Kidney (tissue), 14 donors: ENCODE results near the gene DNAAF5. TPM values are rescaled to one million over a fixed set of nuclear protein-coding genes. Genes with fewer than 3 reads are reported as not detected.
A peak's percentile ranks its signal among the peaks of the same experiment; 100 is the strongest.

Experiments used
- DNase-seq, 5 donors: peaks; one replicate each; pipeline ENCODE4 v3.0.0-alpha.2; 2013 to 2020
- FAIRE-seq: peaks from 2 replicates; lab custom pipeline; 2012; peaks lifted over from hg19 to GRCh38; lab: Jason Lieb, UNC
- H3K27ac ChIP-seq, 2 donors: one replicate each; pipeline ENCODE4 v1.7.0; 2013; ENCODE audit warnings: low read depth in 2 of 2, low read length in 2 of 2, inconsistent platforms in 1 of 2
- H3K27me3 ChIP-seq: one replicate; pipeline ENCODE4 v1.7.1; 2013; ENCODE audit warnings: low read length, inconsistent platforms; ENCODE audit not compliant: control insufficient read depth, insufficient read depth
- H3K36me3 ChIP-seq, 3 donors: one replicate each; pipeline versions ENCODE4 v1.7.0 to v1.7.1; 2013; ENCODE audit warnings: low read length in 3 of 3, control low read depth in 1 of 3, inconsistent platforms in 1 of 3; ENCODE audit not compliant: insufficient read depth in 3 of 3, control insufficient read depth in 2 of 3
- H3K4me1 ChIP-seq, 3 donors: one replicate each; pipeline versions ENCODE4 v1.7.0 to v1.7.1; 2013; ENCODE audit warnings: low read length in 3 of 3, inconsistent platforms in 1 of 3, low read depth in 1 of 3; ENCODE audit not compliant: control insufficient read depth in 2 of 3, insufficient read depth in 2 of 3
- H3K4me3 ChIP-seq, 3 donors: one replicate each; pipeline versions ENCODE4 v1.7.0 to v1.8.1; 2013; ENCODE audit warnings: low read length in 3 of 3, control low read depth in 1 of 3, inconsistent platforms in 1 of 3
- H3K9ac ChIP-seq, 3 donors: one replicate each; pipeline versions ENCODE4 v1.7.0 to v1.7.1; 2013; ENCODE audit warnings: low read length in 3 of 3, control low read depth in 1 of 3, inconsistent platforms in 1 of 3
- H3K9me3 ChIP-seq, 3 donors: one replicate each; pipeline versions ENCODE4 v1.7.0 to v1.7.1; 2013; ENCODE audit warnings: low read length in 3 of 3, control low read depth in 1 of 3, inconsistent platforms in 1 of 3; ENCODE audit not compliant: control insufficient read depth in 2 of 3, insufficient read depth in 1 of 3
- intact Hi-C: fragments of 100-400 bp; cut with DNase I; formaldehyde crosslinking; loops from one replicate; pipeline ENCODE4 v1.11.1; 2022
- polyA plus RNA-seq: library from polyadenylated mRNA; stranded (reverse); fragments of 350-450 nt; fragmentation: Illumina TruSeq; extraction: RNeasy Lipid Tissue Mini Kit (QIAGEN cat#74804); gene quantifications from one replicate; pipeline ENCODE4 v1.2.3, GENCODE V29; 2014; ENCODE audit warnings: low read depth, low replicate concordance; ENCODE audit not compliant: insufficient read depth
- total RNA-seq: library from RNA; stranded (reverse); fragmentation: NEBNext Ultra II Directional; extraction: Animal tissue kit (Norgen Biotek cat#: 25700); gene quantifications from one replicate; pipeline ENCODE4 v1.2.1, GENCODE V29; 2021
- TF ChIP-seq, protein P1 (sequence below): IDR thresholded peaks from 3 replicates; pipeline ENCODE4 v1.5.1; 2012; ENCODE audit warnings: mild to moderate bottlenecking, moderate library complexity, borderline replicate concordance; ENCODE audit not compliant: insufficient read depth; ENCODE audit errors: extremely low read depth
- donor health status: control.
- donor health status: control.
- donor health status: control.
- donor health status: control.
- donor health status: control.
- donor health status: DM: yes; HTN: yes; CAD: no.
- donor health status: Normal renal cell carcinoma (clear cell type).

The DNAAF5 gene
- total and polyA plus RNA-seq, 2 donors from 2014 or later: 11.6 to 29.7 TPM

DNA sequence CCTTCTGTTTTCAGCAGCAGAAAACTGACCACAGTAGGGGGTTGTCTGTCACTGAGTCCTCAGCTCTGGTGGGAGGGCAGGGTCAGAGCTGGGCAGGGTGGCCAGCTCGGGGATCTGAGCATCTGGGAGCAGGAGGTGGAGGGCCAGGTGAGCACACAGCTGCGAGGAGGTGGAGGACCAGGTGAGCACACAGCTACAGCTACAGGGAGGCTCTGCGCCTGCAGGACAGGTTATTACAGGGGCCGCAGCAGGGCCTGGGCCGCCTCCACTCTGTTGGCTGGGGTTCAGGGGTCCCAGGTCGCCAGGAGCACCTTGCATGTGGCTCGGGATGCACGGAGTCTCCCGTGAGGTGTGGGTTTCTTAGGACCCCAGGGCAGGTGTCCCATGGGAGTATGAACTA is 53.0 kb downstream of the DNAAF5 start:
- intact Hi-C loops: no loop called here
- DNase-seq: peak in 1 of 5 donors; percentile 69
- Histone ChIP-seq H3K27me3 (no peaks in the 10 kb centered on the region), H3K9ac (no peak overlapping the region), H3K27ac (no peak overlapping the region), H3K4me3 (no peak overlapping the region), H3K4me1 (no peaks in the 10 kb centered on the region), H3K9me3 (no peaks in the 10 kb centered on the region), H3K36me3 (peaks cover 2 to 22% (median 12%) of the 10 kb centered on the region in 3 donors)
- TF ChIP-seq, protein P1, sequence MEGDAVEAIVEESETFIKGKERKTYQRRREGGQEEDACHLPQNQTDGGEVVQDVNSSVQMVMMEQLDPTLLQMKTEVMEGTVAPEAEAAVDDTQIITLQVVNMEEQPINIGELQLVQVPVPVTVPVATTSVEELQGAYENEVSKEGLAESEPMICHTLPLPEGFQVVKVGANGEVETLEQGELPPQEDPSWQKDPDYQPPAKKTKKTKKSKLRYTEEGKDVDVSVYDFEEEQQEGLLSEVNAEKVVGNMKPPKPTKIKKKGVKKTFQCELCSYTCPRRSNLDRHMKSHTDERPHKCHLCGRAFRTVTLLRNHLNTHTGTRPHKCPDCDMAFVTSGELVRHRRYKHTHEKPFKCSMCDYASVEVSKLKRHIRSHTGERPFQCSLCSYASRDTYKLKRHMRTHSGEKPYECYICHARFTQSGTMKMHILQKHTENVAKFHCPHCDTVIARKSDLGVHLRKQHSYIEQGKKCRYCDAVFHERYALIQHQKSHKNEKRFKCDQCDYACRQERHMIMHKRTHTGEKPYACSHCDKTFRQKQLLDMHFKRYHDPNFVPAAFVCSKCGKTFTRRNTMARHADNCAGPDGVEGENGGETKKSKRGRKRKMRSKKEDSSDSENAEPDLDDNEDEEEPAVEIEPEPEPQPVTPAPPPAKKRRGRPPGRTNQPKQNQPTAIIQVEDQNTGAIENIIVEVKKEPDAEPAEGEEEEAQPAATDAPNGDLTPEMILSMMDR: no peak
- no peak for FAIRE-seq

DNA sequence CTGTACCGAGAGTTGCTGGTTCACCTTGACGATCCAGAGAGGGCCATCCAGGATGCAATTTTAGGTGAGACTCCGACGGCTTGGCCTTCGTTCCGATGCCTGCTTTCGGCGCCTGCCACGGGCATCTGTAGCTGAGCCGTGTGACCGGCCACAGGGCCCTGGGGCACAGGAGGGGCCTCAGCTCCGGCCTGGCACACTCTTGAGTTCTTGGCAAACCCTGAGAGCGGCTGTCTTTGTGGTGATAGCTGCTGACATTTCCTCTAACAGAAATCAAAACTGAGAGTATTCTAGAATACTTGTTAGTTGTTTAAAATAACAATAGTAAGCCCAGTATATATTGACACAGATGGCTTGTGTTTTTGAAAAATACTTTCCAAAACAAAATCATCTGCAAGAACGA is 53.6 kb downstream of the DNAAF5 start:
- DNase-seq: peak in 1 of 5 donors; percentile 80
- Histone ChIP-seq H3K9me3 (no peaks in the 10 kb centered on the region), H3K9ac (no peak overlapping the region), H3K27ac (no peak overlapping the region), H3K27me3 (no peaks in the 10 kb centered on the region), H3K4me1 (no peaks in the 10 kb centered on the region), H3K4me3 (no peak overlapping the region), H3K36me3 (peaks cover 4 to 19% (median 14%) of the 10 kb centered on the region in 3 donors)
- intact Hi-C loops: loop anchor here (10.0 kb wide), 1 partner anchor 95 kb away; the partner anchor contains the start of gene GET4
- TF ChIP-seq, protein P1: no peak
- FAIRE-seq: no peak

DNA sequence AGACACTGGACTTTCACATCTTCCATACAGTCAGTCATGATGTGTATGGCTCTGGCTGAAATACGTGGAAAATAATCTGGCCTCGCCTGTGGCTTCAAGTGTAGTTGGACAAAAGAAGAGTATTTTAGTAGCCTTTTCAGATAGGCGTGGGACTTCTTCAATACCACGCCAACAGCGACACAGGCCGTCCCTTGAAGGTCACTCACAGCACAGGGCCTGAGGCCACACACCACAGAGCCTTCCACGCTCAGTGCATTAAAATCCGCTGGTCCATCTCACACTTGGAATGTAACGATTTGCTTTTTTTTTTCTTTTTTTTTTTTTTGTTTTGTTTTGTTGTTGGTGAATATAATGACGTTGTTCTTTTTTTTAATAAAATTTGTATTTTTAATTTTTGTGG is 54.0 kb downstream of the DNAAF5 start:
- no peaks in the 10 kb centered on the region for H3K9me3 ChIP-seq
- TF ChIP-seq, protein P1: no peak
- no peak overlapping the region for H3K4me3 ChIP-seq
- no peak overlapping the region for H3K27ac ChIP-seq
- FAIRE-seq (no peak), DNase-seq (peak in 1 of 5 donors; percentile 33)
- intact Hi-C loops: loop anchor here (10.0 kb wide), 1 partner anchor 94 kb away; the partner anchor contains the start of gene GET4
- no peaks in the 10 kb centered on the region for H3K27me3 ChIP-seq
- peaks cover 4 to 21% (median 16%) of the 10 kb centered on the region in 3 donors for H3K36me3 ChIP-seq
- H3K9ac ChIP-seq: no peak overlapping the region
- no peaks in the 10 kb centered on the region for H3K4me1 ChIP-seq
